SK-N-MC (cell line): Measurements from ENCODE around the gene OBSCN.

ENCODE experiments used
- DNase-seq: peaks from one replicate; pipeline ENCODE4 v3.0.0-alpha.2; 2011; ENCODE audit warnings: low read depth, low spot score
- H3K27ac ChIP-seq: fragments of 200-600 bp; sonication (generic); 2 replicates; pipeline ENCODE4 v1.5.1; 2016; ENCODE audit warnings: mixed run types
- H3K36me3 ChIP-seq: fragments of 200-600 bp; sonication (generic); 2 replicates; pipeline ENCODE4 v1.6.1; 2017; ENCODE audit warnings: antibody characterized with exemption, low read length, mixed read lengths; ENCODE audit not compliant: insufficient read depth
- H3K4me3 ChIP-seq: fragments of 200-600 bp; sonication (generic); 2 replicates; pipeline ENCODE4 v1.5.1; 2016
- H3K9ac ChIP-seq: fragments of 200-600 bp; sonication (generic); 2 replicates; pipeline ENCODE4 v1.8.0; 2017; ENCODE audit warnings: mixed run types, mixed read lengths; ENCODE audit not compliant: insufficient read length
- H3K9me3 ChIP-seq: fragments of 200-600 bp; sonication (generic); 2 replicates; pipeline ENCODE4 v1.6.1; 2017; ENCODE audit warnings: low read depth, mild to moderate bottlenecking, antibody characterized with exemption, low read length, moderate library complexity, mixed read lengths
- EZH2 ChIP-seq: fragments of 200-600 bp; sonication (generic); IDR thresholded peaks from one replicate; pipeline ENCODE4 v1.6.1; 2017; ENCODE audit warnings: antibody characterized with exemption
- FOXP2 ChIP-seq: optimal IDR thresholded peaks from 2 replicates; pipeline ENCODE3; 2011; ENCODE audit warnings: mild to moderate bottlenecking, moderate library complexity; ENCODE audit not compliant: insufficient read depth; ENCODE audit errors: extremely low read length, control extremely low read depth
- POLR2AphosphoS5 ChIP-seq: IDR thresholded peaks from 2 replicates; pipeline ENCODE4 v1.6.1; 2012; ENCODE audit warnings: mild to moderate bottlenecking, low read depth, low read length, borderline replicate concordance

OBSCN gene

GRCh38 chr1:228228601-228229074 lies 20.8 kb downstream of the OBSCN start:
- no peak overlapping the region for H3K9ac ChIP-seq
- no peak for TF ChIP-seq EZH2
- TF ChIP-seq FOXP2: no peak
- TF ChIP-seq POLR2AphosphoS5: no peak
- H3K27ac ChIP-seq: peak overlapping the region; percentile 25; the same call in 1 of the 2 replicates
- peaks cover 48% of the 10 kb centered on the region for H3K36me3 ChIP-seq
- no peak overlapping the region for H3K4me3 ChIP-seq
- peaks cover 3% of the 10 kb centered on the region; the same call in 1 of the 2 replicates for H3K9me3 ChIP-seq
- no peak for DNase-seq

GRCh38 chr1:228231189-228231588 lies 23.3 kb downstream of the OBSCN start:
- peaks cover 38% of the 10 kb centered on the region for H3K36me3 ChIP-seq

GRCh38 chr1:228233136-228233535 lies 25.3 kb downstream of the OBSCN start:
- Histone ChIP-seq H3K9me3 (peaks cover 3% of the 10 kb centered on the region; the same call in 1 of the 2 replicates), H3K36me3 (peaks cover 41% of the 10 kb centered on the region), H3K4me3 (no peak overlapping the region), H3K9ac (no peak overlapping the region), H3K27ac (no peak overlapping the region)
- TF ChIP-seq EZH2 (no peak), FOXP2 (no peak), POLR2AphosphoS5 (no peak)
- no peak for DNase-seq

More at GRCh38 chr1:228231189-228231588, 23.3 kb downstream of the OBSCN start:
- DNase-seq: no peak
- H3K27ac ChIP-seq: no peak overlapping the region
- no peak overlapping the region for H3K9ac ChIP-seq
- TF ChIP-seq POLR2AphosphoS5 (no peak), EZH2 (no peak), FOXP2 (no peak)
- peaks cover 3% of the 10 kb centered on the region; the same call in 1 of the 2 replicates for H3K9me3 ChIP-seq
- H3K4me3 ChIP-seq: no peak overlapping the region

- Histone ChIP-seq H3K36me3 (peaks cover 52% of the 10 kb centered on the region), H3K9me3 (peaks cover 6% of the 10 kb centered on the region; the same call in 1 of the 2 replicates), H3K9ac (no peak overlapping the region), H3K4me3 (no peak overlapping the region), H3K27ac (no peak overlapping the region)
- TF ChIP-seq EZH2 (no peak), FOXP2 (no peak), POLR2AphosphoS5 (no peak)
- no peak for DNase-seq
These were observed 27.1 kb downstream of the OBSCN start for GRCh38 chr1:228234921-228235320.

GRCh38 chr1:228236744-228237143 lies 28.9 kb downstream of the OBSCN start:
- no peak overlapping the region for H3K4me3 ChIP-seq
- no peak overlapping the region for H3K9ac ChIP-seq
- TF ChIP-seq EZH2 (no peak), POLR2AphosphoS5 (no peak), FOXP2 (no peak)
- DNase-seq: no peak
- H3K27ac ChIP-seq: no peak overlapping the region
- peaks cover 3% of the 10 kb centered on the region; the same call in 1 of the 2 replicates for H3K9me3 ChIP-seq
- H3K36me3 ChIP-seq: peaks cover 44% of the 10 kb centered on the region

- Histone ChIP-seq H3K36me3 (peaks cover 38% of the 10 kb centered on the region), H3K9ac (no peak overlapping the region), H3K4me3 (no peak overlapping the region), H3K27ac (no peak overlapping the region), H3K9me3 (peaks cover 3% of the 10 kb centered on the region; the same call in 1 of the 2 replicates)
- no peak for DNase-seq
- TF ChIP-seq EZH2: no peak
- no peak for TF ChIP-seq POLR2AphosphoS5
- no peak for TF ChIP-seq FOXP2
These were observed 30.2 kb downstream of the OBSCN start for GRCh38 chr1:228238007-228238406.

GRCh38 chr1:228238461-228238860 lies 30.6 kb downstream of the OBSCN start:
- no peak for DNase-seq
- Histone ChIP-seq H3K4me3 (no peak overlapping the region), H3K36me3 (peaks cover 42% of the 10 kb centered on the region), H3K9me3 (peaks cover 4% of the 10 kb centered on the region; the same call in 1 of the 2 replicates), H3K9ac (no peak overlapping the region), H3K27ac (no peak overlapping the region)
- no peak for TF ChIP-seq FOXP2
- TF ChIP-seq POLR2AphosphoS5: no peak
- TF ChIP-seq EZH2: no peak

GRCh38 chr1:228240411-228241240 lies 32.8 kb downstream of the OBSCN start:
- DNase-seq: no peak
- H3K9me3 ChIP-seq: peaks cover 24% of the 10 kb centered on the region
- no peak overlapping the region for H3K27ac ChIP-seq
- H3K9ac ChIP-seq: no peak overlapping the region
- H3K4me3 ChIP-seq: no peak overlapping the region
- peaks cover 53% of the 10 kb centered on the region for H3K36me3 ChIP-seq
- no peak for TF ChIP-seq EZH2
- TF ChIP-seq POLR2AphosphoS5: no peak
- TF ChIP-seq FOXP2: no peak
